ENCODE measurements around the gene IRF7. TPM values are rescaled to one million over a fixed set of nuclear protein-coding genes. Genes with fewer than 3 reads are reported as not detected.
A peak's percentile ranks its signal among the peaks of the same experiment; 100 is the strongest.

IRF7 gene
- total RNA-seq, 4 donors from 2014 or later, result 9.0 to 37.7 (median 27.5) TPM

GRCh38 chr11:567011-567628, 48.6 kb downstream of the IRF7 start:
- Histone ChIP-seq H3K4me3 (peak overlapping the region in 1 of 4 donors; percentile 79), H3K4me1 (peaks cover 0 to 23% (median 9%) of the 10 kb centered on the region in 4 donors), H3K27ac (peak overlapping the region; percentile 55 to 92 (median 88)), H3K9me3 (no peaks in the 10 kb centered on the region), H3K36me3 (no peaks in the 10 kb centered on the region), H3K27me3 (no peaks in the 10 kb centered on the region)
- TF ChIP-seq POLR2A (IDR thresholded peaks at IDR 0.05) (no peak), CTCF (IDR thresholded peaks at IDR 0.05) (no peak), EP300 (IDR thresholded peaks at IDR 0.05) (no peak)
- DNase-seq (ENCODE audit: low spot score in 2 of 2), result no peak
- WGBS, 2 donors, result 90 to 92% methylated on average over 15 to 18 of the region's 18 CpGs

GRCh38 chr11:565921-566509, 49.7 kb downstream of the IRF7 start:
- no peaks in the 10 kb centered on the region for H3K9me3 ChIP-seq
- no peaks in the 10 kb centered on the region for H3K27me3 ChIP-seq
- DNase-seq (ENCODE audit: low spot score in 2 of 2), result no peak
- H3K4me1 ChIP-seq, result peaks cover 0 to 34% (median 13%) of the 10 kb centered on the region in 4 donors
- WGBS, 2 donors, result 86 to 88% methylated on average over 9 to 11 of the region's 12 CpGs
- H3K36me3 ChIP-seq, result no peaks in the 10 kb centered on the region
- TF ChIP-seq POLR2A (IDR thresholded peaks at IDR 0.05) (no peak), CTCF (IDR thresholded peaks at IDR 0.05) (no peak), EP300 (IDR thresholded peaks at IDR 0.05) (no peak)
- no peak overlapping the region for H3K27ac ChIP-seq
- H3K4me3 ChIP-seq, result no peak overlapping the region

GRCh38 chr11:563812-564578, 51.8 kb downstream of the IRF7 start:
- no peak for DNase-seq (ENCODE audit: low spot score in 2 of 2)
- WGBS, 2 donors, result 77 to 80% methylated on average over 8 to 11 of the region's 12 CpGs
- H3K27ac ChIP-seq, result no peak overlapping the region
- H3K9me3 ChIP-seq, result no peaks in the 10 kb centered on the region
- peaks cover 0 to 15% of the 10 kb centered on the region in 2 donors for H3K27me3 ChIP-seq
- H3K4me1 ChIP-seq, result peaks cover 0 to 36% (median 12%) of the 10 kb centered on the region in 4 donors
- TF ChIP-seq POLR2A (IDR thresholded peaks at IDR 0.05), result no peak
- no peak for TF ChIP-seq EP300 (IDR thresholded peaks at IDR 0.05)
- TF ChIP-seq CTCF (IDR thresholded peaks at IDR 0.05), result no peak
- H3K36me3 ChIP-seq, result no peaks in the 10 kb centered on the region
- H3K4me3 ChIP-seq, result no peak overlapping the region

GRCh38 chr11:563066-563811, 52.5 kb downstream of the IRF7 start:
- Histone ChIP-seq H3K27me3 (peaks cover 0 to 22% of the 10 kb centered on the region in 2 donors), H3K4me1 (peaks cover 0 to 33% (median 11%) of the 10 kb centered on the region in 4 donors), H3K4me3 (no peak overlapping the region), H3K9me3 (no peaks in the 10 kb centered on the region), H3K27ac (no peak overlapping the region), H3K36me3 (no peaks in the 10 kb centered on the region)
- WGBS, 2 donors, result 90 to 91% methylated on average over 7 to 8 of the region's 18 CpGs
- no peak for TF ChIP-seq EP300 (IDR thresholded peaks at IDR 0.05)
- TF ChIP-seq POLR2A (IDR thresholded peaks at IDR 0.05), result no peak
- TF ChIP-seq CTCF (IDR thresholded peaks at IDR 0.05), result no peak
- DNase-seq (ENCODE audit: low spot score in 2 of 2), result no peak

Small RNA genes lying within 50 kb of the gene (small RNA-seq; reads per million reads assigned to genes)
- gene MIR210, result 8.2 reads per million, percentile 88 among the genes with 10 or more reads in this experiment

Other genes starting within 250 kb of the IRF7 start
- gene B4GALNT4, start 246.5 kb downstream of the IRF7 start, total RNA-seq, result 10 to 100 TPM in 2 of 4 donors, 1 to 10 TPM in 2; 7.1 to 22.2 (median 14.1) TPM
- gene PKP3, start 221.7 kb downstream of the IRF7 start, total RNA-seq, result 10 to 100 TPM in 3 of 4 donors, 1 to 10 TPM in 1; 4.6 to 16.2 (median 13.5) TPM
- 10 to 100 TPM; 29.1 to 81.1 (median 69.3) TPM for gene SIGIRR, start 201.0 kb downstream of the IRF7 start, total RNA-seq
- under 1 TPM in 3 of 4 donors, not detected in 1; 0.78 to 0.90 (median 0.87) TPM for gene ANO9, start 173.9 kb downstream of the IRF7 start, total RNA-seq
- 100 to 1,000 TPM in 1 of 4 donors, 10 to 100 TPM in 3; 54.2 to 100 (median 63.9) TPM for gene PTDSS2, start 165.7 kb downstream of the IRF7 start, total RNA-seq
- 100 to 1,000 TPM; 220 to 303 (median 281) TPM for gene RNH1, start 108.7 kb downstream of the IRF7 start, total RNA-seq
- 10 to 100 TPM; 64.3 to 71.1 (median 68.1) TPM for gene HRAS, start 80.4 kb downstream of the IRF7 start, total RNA-seq
- gene LRRC56, start 78.4 kb downstream of the IRF7 start, total RNA-seq, result 1 to 10 TPM in 1 of 4 donors, under 1 TPM in 2, not detected in 1; 0.22 to 1.4 (median 0.60) TPM
- 1 to 10 TPM; 1.3 to 5.9 (median 3.2) TPM for gene LMNTD2, start 55.2 kb downstream of the IRF7 start, total RNA-seq
- gene RASSF7, start 55.0 kb downstream of the IRF7 start, total RNA-seq, result 10 to 100 TPM; 21.0 to 25.6 (median 23.1) TPM
- gene PHRF1, start 39.5 kb downstream of the IRF7 start, total RNA-seq, result 10 to 100 TPM; 27.1 to 49.2 (median 34.9) TPM
- gene CDHR5, start 9.0 kb upstream of the IRF7 start, total RNA-seq, result not detected
- not detected for gene SCT, start 11.2 kb upstream of the IRF7 start, total RNA-seq
- 1 to 10 TPM in 1 of 4 donors, under 1 TPM in 2, not detected in 1; 0.84 to 2.5 (median 0.90) TPM for gene DRD4, start 21.3 kb upstream of the IRF7 start, total RNA-seq
- gene DEAF1, start 79.3 kb upstream of the IRF7 start, total RNA-seq, result 10 to 100 TPM; 31.6 to 54.3 (median 41.2) TPM
- gene TMEM80, start 79.9 kb upstream of the IRF7 start, total RNA-seq, result 10 to 100 TPM; 15.3 to 43.9 (median 38.1) TPM
- 10 to 100 TPM; 29.1 to 48.0 (median 32.7) TPM for gene EPS8L2, start 90.3 kb upstream of the IRF7 start, total RNA-seq
- 100 to 1,000 TPM; 203 to 323 (median 241) TPM for gene TALDO1, start 131.5 kb upstream of the IRF7 start, total RNA-seq
- gene GATD1, start 161.5 kb upstream of the IRF7 start, total RNA-seq, result 10 to 100 TPM; 22.1 to 41.4 (median 27.3) TPM
- gene CEND1, start 174.1 kb upstream of the IRF7 start, total RNA-seq, result not detected
- 10 to 100 TPM in 2 of 4 donors, 1 to 10 TPM in 2; 8.0 to 17.5 (median 10.0) TPM for gene SLC25A22, start 182.3 kb upstream of the IRF7 start, total RNA-seq
- 10 to 100 TPM; 32.2 to 67.5 (median 35.9) TPM for gene PIDD1, start 189.3 kb upstream of the IRF7 start, total RNA-seq
- gene RPLP2, start 194.0 kb upstream of the IRF7 start, total RNA-seq, result 100 to 1,000 TPM; 404 to 765 (median 584) TPM
- 100 to 1,000 TPM; 136 to 314 (median 187) TPM for gene PNPLA2, start 203.0 kb upstream of the IRF7 start, total RNA-seq
- 10 to 100 TPM in 3 of 4 donors, 1 to 10 TPM in 1; 7.1 to 19.7 (median 16.8) TPM for gene CRACR2B, start 212.0 kb upstream of the IRF7 start, total RNA-seq
- gene CD151, start 217.0 kb upstream of the IRF7 start, total RNA-seq, result 100 to 1,000 TPM; 264 to 309 (median 281) TPM
- 100 to 1,000 TPM in 2 of 4 donors, 10 to 100 TPM in 2; 71.7 to 140 (median 110) TPM for gene POLR2L, start 226.6 kb upstream of the IRF7 start, total RNA-seq
- gene TSPAN4, start 226.9 kb upstream of the IRF7 start, total RNA-seq, result 100 to 1,000 TPM; 139 to 256 (median 221) TPM

Data from tibial nerve (tissue), 4 donors.